ENCODE measurements around the gene EVA1C.
"Not testable (repeated sequence)": the region's sequence is repeated elsewhere in the genome, so short reads cannot be mapped to it uniquely, and the experiment has no call there.

Gene EVA1C

GRCh38 chr21:32425628-32426027, 13.1 kb downstream of the EVA1C start:
- DNase-seq = no peak

DNA sequence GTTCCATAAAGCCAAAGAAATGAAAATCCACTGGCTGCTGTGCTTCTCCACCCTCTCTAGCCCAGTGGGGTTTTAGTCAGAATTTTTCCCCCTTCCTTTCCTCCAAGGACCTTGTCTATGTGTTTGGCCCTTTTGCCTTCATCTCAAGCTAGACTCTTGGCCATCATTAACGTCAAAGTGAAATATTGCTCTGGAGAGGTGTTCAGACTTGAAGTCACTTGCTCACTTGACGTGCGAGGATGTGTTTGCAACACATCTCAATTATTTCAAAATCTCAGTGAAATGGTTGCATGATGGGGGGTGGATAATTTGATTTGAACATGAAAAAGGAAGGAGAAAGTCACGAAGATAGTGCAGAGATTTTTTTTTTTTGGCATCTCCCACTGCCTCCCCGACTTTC, 13.6 kb downstream of the EVA1C start:
- DNase-seq = no peak

DNA sequence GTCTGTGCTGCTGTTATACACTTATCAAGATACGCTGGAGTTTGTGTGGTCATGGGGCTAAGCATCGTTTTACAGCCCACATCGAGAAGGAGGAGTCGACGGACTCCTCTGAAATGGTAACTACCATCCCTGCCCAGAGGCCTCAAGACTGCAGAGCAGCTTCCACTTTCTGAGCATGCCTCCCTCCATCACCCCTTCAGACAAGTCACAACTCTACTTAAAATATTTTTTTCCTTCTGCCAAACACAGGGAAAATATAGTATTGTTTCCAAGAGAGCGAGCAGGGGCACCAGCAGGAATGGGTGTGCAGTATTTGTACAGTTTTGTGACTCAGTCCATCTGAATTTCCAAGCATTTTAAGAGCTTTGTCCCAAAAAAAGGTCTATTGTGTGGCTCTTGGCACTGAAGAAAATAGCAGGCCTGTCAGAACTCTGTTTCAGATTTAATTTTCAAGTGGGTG, 14.1 kb downstream of the EVA1C start:
- DNase-seq = no peak

GRCh38 chr21:32427958-32428623, 15.6 kb downstream of the EVA1C start:
- DNase-seq = no peak

- DNase-seq = not testable (repeated sequence)
Measured at GRCh38 chr21:32432982-32433660, 20.6 kb downstream of the EVA1C start.

DNA sequence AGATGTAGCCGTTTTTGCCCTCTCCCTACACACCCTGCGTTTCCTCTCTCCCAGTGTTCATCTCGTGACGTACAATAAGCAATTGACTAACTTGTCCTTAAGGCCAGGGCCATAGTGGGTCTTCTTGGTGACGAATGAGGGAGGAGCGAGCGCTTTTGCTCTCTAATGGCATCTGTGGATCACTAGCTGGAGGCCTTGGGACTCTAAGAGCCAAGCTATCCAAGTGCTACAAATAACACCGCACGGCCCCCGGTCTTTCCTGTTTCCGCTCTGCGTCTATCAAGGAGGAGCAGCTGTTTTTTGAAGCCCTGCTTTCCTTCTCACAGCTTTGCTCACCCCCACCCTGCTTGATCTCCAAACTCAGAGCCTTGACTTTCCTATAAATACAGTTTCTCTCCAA, 25.2 kb downstream of the EVA1C start:
- no peak for DNase-seq

DNA sequence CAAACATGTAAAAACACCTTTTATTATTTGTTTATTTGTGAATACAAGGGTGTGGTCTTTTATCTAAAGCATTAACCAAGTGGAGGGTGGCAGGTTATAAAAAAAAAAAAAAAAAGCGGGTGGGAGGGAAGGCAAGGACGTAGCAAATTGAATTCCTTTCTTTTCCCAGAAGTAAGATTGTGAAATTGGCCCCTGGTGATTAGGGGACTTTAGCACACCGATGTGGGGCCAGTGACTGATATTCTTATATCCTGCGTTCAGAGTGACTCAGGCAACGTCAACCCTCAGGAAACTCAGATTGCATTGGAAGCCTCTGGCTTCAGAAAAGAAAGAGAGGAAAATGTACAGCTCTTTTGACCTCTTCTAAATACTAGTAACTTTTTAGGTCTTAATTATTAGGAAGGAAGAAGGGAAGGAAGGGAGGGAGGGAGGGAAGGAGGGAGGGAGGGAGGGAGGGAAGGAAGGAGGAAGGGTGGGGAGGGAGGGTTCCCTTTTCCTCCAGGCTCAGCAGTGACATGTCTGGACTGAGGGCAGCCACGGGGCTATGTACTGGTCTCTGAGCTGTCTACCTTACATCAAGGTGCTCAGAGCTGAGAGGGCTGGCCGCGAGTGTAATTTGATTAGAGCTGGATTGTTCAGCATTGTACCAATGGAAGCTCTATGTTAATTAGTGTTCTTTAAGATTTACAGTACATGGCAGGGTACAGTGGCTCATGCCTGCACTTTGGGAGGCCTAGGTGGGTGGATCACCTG, 30.2 kb downstream of the EVA1C start:
- DNase-seq = no peak

DNA sequence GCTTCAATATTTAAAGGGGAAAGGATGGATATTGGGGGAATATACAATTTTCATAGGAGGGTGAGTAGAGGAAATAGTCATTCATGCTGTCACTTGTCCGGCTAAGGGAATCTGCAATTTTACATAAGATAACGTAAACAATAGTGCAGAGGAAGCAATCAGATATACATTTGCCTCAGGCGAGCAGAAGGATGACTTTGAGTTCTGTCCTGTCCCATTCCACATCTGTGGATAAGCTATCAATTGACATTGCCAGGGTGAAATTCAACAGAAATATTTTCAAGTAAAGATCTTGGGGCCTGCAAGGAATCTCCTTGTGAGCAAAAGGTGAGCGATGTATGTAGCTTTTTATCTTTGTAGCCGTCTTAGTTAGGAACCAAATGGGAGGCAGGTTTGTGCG, 32.6 kb downstream of the EVA1C start:
- no peak for DNase-seq

- not testable (repeated sequence) for DNase-seq
Measured at GRCh38 chr21:32446440-32446839, 33.9 kb downstream of the EVA1C start.

- no peak for DNase-seq
Measured at GRCh38 chr21:32447224-32447623, 34.7 kb downstream of the EVA1C start.

GRCh38 chr21:32448803-32449594, 36.5 kb downstream of the EVA1C start:
- DNase-seq = no peak

- not testable (repeated sequence) for DNase-seq
Measured at GRCh38 chr21:32450881-32451701, 38.6 kb downstream of the EVA1C start.

DNA sequence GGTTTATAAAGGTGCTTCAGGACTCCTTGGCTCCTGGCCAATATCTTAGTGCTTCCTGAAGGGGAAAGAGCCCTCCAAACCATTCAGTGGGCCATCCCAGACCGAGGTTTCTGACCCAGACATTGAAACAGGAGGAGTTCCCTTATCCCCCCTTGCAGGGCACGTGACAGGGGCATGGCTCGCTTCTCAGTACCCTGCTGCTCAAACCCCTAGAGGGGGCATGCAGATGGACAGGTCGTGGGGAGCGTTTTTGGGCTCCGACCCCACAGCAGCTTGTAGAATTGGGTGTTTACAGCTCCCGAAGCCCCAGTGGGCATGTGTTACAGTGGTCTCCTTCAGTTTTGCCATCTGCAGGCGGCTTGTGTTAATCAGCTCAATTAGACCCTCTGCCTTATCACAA, 39.7 kb downstream of the EVA1C start:
- DNase-seq = not testable (repeated sequence)

DNA sequence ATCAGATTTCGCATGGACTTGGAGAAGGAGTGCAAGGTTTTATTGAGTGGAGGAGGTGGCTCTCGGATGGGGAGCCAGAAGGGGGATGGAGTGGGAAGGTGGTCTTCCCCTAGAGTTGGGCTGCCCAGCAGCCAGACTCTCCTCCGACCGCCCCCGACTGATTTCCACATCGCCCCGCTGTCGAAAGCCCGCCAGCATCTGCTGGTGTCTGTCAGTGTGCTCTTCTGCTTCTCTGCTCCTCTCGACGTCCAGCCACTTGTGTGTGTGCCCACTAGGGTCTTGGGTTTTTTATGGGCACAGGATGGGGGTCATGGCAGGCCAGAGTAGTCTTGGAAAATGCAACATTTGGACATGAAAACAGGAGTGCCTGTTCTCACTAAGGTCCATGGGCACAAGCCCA, 40.1 kb downstream of the EVA1C start:
- no peak for DNase-seq

- no peak for DNase-seq
Measured at GRCh38 chr21:32455548-32455947, 43.0 kb downstream of the EVA1C start.

- DNase-seq = no peak
Measured at GRCh38 chr21:32456497-32456918, 44.0 kb downstream of the EVA1C start.

DNA sequence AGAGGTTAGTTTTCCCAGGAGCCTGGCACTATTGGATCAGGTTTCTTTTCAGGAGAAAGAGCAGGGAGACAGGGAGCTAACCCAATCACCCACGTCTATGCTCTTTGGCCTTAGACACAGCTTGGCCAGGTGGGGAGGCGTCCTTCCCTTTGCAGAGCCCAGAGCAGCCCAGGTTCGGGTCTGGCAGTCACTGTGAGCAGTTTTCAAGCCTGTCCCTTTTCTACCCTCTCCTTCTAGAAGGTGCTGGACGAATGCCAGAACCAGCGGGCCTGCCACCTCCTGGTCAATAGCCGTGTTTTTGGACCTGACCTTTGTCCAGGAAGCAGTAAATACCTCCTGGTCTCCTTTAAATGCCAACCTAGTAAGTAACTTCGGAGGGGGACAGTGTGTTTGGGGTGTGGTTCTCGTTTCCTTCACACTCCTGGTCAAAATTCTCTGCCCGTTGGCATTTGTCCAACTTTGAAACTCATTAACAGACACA, 44.9 kb downstream of the EVA1C start:
- DNase-seq = no peak

DNA sequence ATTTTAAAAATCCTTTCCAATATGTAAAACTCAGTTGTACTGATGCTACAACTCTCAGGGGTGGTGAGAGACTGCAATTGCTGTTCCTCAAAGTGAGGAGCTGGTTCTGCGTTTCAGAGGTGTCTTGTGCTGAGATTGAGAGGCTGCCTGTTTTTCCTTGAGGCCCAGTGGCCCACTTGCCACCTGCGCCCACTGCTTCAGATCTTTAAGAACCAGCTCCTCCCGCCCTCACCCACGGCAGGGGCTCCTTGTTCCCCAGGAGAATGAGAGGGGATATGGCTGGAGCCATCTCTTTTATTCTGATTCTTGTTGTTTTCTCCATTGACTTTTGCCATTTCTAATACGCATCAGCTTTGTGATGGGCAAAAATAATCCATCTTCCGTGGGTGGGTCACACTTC, 45.5 kb downstream of the EVA1C start:
- DNase-seq = no peak

GRCh38 chr21:32459972-32460371, 47.5 kb downstream of the EVA1C start:
- no peak for DNase-seq

GRCh38 chr21:32461503-32461902, 49.0 kb downstream of the EVA1C start:
- DNase-seq = no peak

DNA sequence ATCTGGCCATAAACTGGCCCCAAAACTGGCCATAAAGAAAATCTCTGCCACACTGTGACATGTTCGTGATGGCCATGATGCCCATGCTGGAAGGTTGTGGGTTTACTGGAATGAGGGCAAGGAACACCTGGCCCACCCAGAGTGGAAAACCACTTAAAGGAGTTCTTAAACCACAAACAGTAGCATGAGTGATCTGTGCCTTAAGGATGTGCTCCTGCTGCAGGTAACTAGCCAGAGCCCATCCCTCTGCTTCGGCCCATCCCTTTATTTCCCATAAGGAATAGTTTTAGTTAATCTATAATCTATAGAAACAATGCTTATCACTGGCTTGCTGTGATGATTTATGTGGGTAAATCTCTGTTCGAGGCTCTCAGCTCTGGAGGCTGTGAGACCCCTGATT, 50.1 kb downstream of the EVA1C start:
- not testable (repeated sequence) for DNase-seq

DNA sequence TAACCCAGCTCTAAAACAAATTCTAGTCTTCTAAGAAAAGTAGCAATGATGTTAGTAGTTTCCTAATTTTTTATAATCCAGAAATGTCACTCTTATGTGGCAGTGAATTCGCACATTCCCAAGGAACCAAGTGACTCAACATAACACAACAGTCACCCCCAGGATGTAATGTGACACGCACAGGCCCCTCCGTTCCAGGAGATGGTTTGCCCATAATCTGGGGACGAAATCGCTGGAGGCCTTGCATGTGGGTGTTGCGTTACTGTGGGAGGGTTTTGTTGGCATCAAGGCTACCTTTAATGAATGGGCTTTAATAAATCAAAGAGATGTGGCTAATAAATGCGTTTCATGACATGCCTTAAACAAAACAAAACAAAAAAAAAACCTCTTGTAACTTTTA, 50.9 kb downstream of the EVA1C start:
- no peak for DNase-seq

Measured in activated T-cell treated with anti-CD3 and anti-CD28 coated beads, Interleukin-2, amount 50 U/mL, for 48 hours (primary cell).